HG02610 (cell line): ENCODE results near the gene RCAN3.
"Not testable (repeated sequence)": the region's sequence is repeated elsewhere in the genome, so short reads cannot be mapped to it uniquely, and the experiment has no call there.

Experiments used
- ATAC-seq: cut with Tn5 transposase; IDR thresholded peaks from one replicate; pipeline ENCODE4 v1.9.1; 2021; ENCODE audit warnings: mild to moderate bottlenecking, moderate library complexity; ENCODE audit not compliant: unreplicated experiment

RCAN3 gene

GRCh38 chr1:24508911-24509310, 6.3 kb downstream of the RCAN3 start:
- no peak for ATAC-seq

DNA sequence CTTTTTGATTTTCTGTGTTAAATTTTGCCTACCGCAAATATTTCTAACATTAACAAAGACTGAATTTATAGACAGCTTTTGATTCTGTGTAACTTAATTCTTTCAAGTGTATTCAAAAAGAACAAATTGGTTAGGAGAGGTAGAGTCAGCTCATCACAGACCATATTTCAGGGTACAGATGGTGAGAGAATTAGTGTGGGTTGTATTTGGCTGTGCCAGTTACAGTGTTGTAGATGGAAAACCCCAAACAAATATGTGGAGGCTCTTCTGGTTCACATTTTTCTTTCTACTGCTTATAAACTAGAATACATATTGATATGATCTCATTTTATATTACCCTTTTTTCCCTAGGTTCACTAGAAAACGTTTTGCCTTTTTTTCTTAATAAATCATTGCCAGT, 11.1 kb downstream of the RCAN3 start:
- no peak for ATAC-seq

- no peak for ATAC-seq
Observed at GRCh38 chr1:24514946-24515345, 12.3 kb downstream of the RCAN3 start.

GRCh38 chr1:24515671-24516209, 13.1 kb downstream of the RCAN3 start:
- ATAC-seq: not testable (repeated sequence)

GRCh38 chr1:24516506-24516905, 13.9 kb downstream of the RCAN3 start:
- ATAC-seq: no peak

DNA sequence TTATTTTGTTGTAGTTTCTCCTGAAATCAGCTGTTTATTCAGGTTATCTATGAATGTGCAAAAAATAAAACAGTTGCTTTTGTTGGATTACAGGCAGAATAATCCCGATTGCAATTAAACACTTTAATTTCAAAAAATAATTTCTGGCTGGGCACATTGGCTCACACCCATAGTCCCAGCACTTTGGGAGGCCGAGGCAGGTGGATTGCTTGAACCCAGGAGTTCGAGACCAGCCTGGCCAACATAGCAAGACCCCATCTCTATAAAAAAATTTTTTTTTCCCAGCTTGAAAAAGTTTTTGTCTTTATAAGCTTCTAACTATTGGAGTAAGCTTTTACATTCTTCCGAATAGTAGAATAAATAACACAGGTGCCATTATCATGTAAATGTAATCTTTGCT, 15.3 kb downstream of the RCAN3 start:
- no peak for ATAC-seq

DNA sequence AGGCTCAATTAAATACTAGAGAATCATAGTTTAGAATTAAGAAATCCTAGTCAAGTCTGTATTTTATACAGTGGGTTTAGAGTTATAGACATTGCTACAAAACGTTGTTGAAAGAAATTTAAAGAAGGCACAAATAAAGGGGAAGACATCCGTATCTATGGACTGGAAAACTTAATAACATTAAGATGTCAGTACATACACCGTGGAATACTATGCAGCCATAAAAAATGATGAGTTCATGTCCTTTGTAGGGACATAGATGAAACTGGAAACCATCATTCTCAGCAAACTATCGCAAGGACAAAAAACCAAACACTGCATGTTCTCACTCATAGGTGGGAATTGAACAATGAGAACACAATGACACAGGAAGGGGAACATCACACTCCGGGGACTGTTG, 17.6 kb downstream of the RCAN3 start:
- ATAC-seq: not testable (repeated sequence)

GRCh38 chr1:24525606-24526005, 23.0 kb downstream of the RCAN3 start:
- no peak for ATAC-seq

DNA sequence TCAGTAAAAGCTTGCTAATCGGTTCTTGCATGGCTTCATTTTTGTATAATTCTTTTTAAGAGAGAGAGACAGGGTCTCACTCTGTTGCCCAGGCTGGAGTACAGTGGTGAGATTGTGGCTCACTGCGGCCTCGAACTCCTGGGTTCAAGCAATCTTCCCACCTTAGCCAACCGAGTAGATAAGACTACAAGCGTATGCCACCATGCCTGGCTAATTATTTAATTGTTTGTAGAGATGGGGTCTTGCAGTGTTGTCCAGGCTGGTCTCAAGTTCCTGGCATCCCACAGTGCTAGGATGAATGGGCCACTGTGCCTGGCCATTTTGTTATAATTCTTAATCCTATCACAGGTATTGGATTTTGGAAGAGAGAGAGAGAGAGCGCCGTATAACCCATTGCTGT, 23.4 kb downstream of the RCAN3 start:
- no peak for ATAC-seq

DNA sequence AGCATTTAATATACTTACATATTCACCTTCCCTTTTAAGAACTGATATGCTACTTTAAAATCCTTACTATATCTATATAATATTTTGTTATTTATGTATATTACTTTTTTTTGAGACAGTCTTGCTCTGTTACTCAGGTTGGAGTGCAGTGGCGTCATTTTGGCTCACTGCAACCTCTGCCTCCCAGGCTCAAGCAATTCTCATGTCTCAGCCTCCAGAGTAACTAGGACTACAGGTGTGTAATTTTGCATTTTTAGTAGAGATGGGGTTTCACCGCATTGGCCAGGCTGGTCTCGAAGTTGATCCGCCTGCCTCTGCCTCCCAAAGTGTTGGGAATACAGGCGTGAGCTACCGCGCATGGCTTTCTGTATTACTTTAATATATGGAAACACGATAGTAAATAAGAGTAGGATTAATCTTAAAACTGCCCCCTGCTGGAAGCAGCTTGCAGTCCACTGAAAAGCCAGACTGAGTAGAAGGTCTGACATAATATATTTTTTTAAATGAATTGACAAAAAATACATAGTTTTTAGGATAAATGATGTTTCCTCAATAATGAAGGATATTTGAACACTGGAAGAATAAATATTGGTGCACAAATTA, 24.4 kb downstream of the RCAN3 start:
- ATAC-seq: no peak

- ATAC-seq: no peak
Observed at GRCh38 chr1:24528744-24529143, 26.1 kb downstream of the RCAN3 start.

DNA sequence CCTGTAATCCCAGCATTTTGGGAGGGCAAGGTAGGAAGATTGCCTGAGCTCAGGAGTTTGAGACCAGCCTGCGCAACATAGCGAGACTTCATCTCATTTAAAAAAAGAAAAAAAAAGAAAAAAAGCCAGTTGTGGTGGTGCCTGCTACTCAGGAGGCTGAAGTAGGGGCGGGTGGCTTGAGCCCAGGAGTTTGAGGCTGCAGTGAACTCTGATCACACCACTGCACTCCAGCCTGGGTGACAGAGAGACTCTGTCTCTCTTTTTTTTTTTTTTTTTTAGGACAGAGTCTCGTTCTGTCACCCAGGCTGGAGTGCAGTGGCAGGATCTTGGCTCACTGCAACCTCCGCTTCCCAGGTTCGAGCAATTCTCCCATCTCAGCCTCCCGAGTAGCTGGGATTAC, 26.7 kb downstream of the RCAN3 start:
- not testable (repeated sequence) for ATAC-seq

- ATAC-seq: no peak
Observed at GRCh38 chr1:24535021-24535424, 32.4 kb downstream of the RCAN3 start.

DNA sequence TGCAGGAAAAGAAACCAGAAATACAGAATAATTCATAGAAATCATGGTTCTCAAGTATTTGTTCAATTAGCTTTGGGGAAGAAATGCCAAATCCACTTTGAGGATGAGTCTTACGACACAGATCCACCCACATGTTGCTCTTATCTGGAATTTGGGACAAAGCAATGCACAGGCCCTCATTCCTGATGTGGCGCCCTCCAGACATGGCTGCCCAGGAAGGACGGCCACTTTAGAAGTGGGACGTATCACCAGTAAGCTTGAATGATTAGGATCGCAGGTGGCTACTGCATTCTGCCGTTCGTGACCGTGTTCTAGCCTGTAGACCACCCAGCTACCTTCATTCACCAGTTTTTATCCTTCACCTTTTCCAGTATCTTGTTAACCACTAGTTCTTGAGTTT, 33.1 kb downstream of the RCAN3 start:
- ATAC-seq: no peak

DNA sequence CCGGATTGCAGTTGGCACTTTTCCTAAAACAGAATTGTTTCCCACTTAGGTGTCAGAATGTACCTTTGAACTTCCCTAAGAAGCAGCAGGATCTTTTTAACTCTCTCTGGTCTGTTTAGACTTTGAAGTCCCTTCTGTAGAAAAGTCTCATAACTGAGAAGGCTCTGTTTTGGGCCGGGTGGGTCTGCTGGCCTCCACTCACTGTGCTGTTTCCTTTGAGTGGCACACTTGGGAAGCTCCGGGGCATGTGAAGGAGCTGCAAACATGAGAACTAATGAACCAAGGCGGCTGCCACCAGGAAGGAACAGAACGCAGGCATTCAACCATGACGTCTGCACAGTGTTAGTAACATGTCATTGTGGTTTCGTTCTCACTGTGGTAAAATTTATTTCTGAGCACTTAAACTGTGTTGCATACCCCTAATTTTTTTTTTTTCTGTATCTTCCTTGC, 33.8 kb downstream of the RCAN3 start:
- ATAC-seq: no peak

- no peak for ATAC-seq
Observed at GRCh38 chr1:24540051-24540905, 37.6 kb downstream of the RCAN3 start.

DNA sequence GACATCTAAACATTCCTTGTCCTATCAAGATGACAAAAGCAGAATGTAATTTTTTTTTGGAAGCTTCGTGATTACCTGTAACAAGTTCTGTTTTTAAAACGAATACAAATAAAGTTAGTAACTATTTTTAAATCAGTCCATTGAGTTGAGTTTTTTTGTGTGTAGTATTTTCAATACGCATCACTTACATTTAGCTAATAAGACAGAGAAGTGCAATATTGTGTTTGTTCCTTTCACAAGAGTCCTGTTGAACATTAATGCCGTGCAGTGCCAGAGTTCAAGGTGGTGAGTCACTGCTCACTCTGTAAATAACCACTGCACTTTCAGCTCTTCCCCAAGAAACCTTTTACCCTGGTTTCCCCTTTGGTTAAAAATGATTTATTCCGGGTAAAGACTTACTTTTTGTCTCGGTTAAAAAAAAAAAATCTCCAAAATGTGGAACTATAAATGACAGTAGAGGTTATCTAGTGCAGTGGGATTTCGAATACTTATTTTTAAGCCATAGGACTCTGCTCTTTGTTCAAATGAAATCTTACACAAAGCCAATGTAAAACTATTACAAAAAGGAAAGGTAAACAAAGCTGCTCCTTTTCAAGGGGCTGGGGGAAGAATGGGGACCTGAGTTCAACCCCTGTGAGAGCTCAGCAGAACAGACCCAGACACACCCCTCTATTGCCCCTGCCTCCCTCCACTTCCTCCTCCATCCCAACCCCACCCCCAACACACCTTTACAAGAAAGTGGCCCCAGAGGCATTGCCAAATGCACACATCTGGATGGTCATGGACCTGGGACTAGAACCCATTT, 38.5 kb downstream of the RCAN3 start:
- ATAC-seq: no peak

GRCh38 chr1:24541711-24542346, 39.2 kb downstream of the RCAN3 start:
- ATAC-seq: no peak

GRCh38 chr1:24544239-24544638, 41.6 kb downstream of the RCAN3 start:
- ATAC-seq: no peak

DNA sequence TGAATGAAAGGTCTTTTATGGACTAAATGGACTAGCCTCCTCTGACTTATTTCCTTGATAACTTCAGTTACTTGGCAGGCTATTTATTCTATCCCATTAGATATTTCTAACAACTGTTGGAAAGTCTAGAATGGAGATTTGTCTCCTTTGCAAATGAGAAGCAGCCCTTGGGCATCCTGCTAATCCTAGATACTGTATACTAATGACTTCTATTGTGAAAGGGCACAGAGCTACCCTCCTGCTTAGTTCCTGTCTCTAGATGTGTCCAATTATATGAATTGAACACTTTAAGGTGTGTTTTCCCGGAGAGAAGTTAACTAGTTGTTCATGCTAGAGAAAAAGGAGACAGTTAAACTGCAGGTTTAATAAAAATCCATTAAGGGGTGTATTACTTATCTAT, 43.0 kb downstream of the RCAN3 start:
- no peak for ATAC-seq

DNA sequence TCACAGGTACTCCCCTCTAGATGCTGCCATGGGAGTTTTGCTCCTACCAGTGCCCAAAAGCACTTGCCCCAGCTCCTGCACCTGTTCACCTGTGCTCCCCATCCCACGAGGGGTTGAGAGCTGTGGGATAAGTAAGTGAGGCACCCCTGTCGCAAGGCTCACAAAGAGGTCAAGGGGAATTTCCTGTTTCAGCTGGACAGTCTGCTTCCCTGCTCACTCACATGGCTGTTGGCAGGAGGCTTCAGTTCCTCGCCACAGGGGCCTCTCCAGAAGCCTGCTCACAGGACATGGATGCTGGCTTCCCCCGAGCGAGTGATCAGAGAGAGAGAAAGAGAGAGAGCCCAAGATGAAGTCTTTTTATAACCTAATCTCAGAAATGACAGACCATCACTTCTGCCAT, 44.6 kb downstream of the RCAN3 start:
- ATAC-seq: no peak
